G401.6 (cell line): ENCODE results near the gene GPC6.

Source experiments
- FAIRE-seq: peaks from 2 replicates; lab custom pipeline; 2012; peaks lifted over from hg19 to GRCh38; lab: Jason Lieb, UNC

The GPC6 gene

GRCh38 chr13:94431987-94432386, 1205.4 kb downstream of the GPC6 start:
- FAIRE-seq: no peak

- FAIRE-seq: no peak
These were observed 1206.7 kb downstream of the GPC6 start for GRCh38 chr13:94433055-94433961.

GRCh38 chr13:94435604-94436226, 1209.1 kb downstream of the GPC6 start:
- peak; percentile 88 for FAIRE-seq

GRCh38 chr13:94444826-94445225, 1218.2 kb downstream of the GPC6 start:
- FAIRE-seq: no peak

- no peak for FAIRE-seq
These were observed 1227.7 kb downstream of the GPC6 start for GRCh38 chr13:94454334-94454733.

GRCh38 chr13:94454906-94455305, 1228.3 kb downstream of the GPC6 start:
- FAIRE-seq: no peak

- no peak for FAIRE-seq
These were observed 1228.8 kb downstream of the GPC6 start for GRCh38 chr13:94455414-94455813.
